Common myeloid progenitor, CD34-positive (primary cell): ENCODE data around the gene ATP2C2.

ENCODE experiments used
- CTCF ChIA-PET: fragments of 350-600 bp; sonication (Branson Sonifier 250); formaldehyde crosslinking; loops from one replicate; lab custom pipeline; 2021; ENCODE audit warnings: antibody characterized with exemption; lab: Charles Lee
- POLR2A ChIA-PET: fragments of 350-600 bp; sonication (Branson Sonifier 250); formaldehyde crosslinking; loops from one replicate; lab custom pipeline; 2021; ENCODE audit warnings: antibody characterized with exemption; lab: Charles Lee
- DNase-seq, 3 donors: peaks; one replicate each; pipeline versions ENCODE4 v3.0.0 to v3.0.0-alpha.2; 2013
- H3K27ac ChIP-seq, 2 experiments: 1 replicate in 1 of 2; 2 replicates in 1 of 2; pipeline ENCODE4 v1.7.0; 2013; ENCODE audit warnings: inconsistent platforms in 2 of 2, low read length in 2 of 2, mild to moderate bottlenecking in 2 of 2, low read depth in 1 of 2, moderate library complexity in 1 of 2; ENCODE audit not compliant: severe bottlenecking in 2 of 2, insufficient read depth in 1 of 2, poor library complexity in 1 of 2
- H3K27me3 ChIP-seq, 5 experiments: replicated peaks in 2 of 5; 1 replicate in 3 of 5; 2 replicates in 2 of 5; pipeline versions ENCODE4 v1.6.1 to v1.7.0; 2013; ENCODE audit warnings: low read length in 4 of 5, mild to moderate bottlenecking in 2 of 5, moderate library complexity in 2 of 5, inconsistent platforms in 1 of 5; ENCODE audit not compliant: insufficient read depth in 5 of 5, control insufficient read depth in 4 of 5
- H3K36me3 ChIP-seq, 4 experiments: 1 replicate in 2 of 4; 2 replicates in 2 of 4; pipeline versions ENCODE4 v1.6.1 to v1.7.0; 2013; ENCODE audit warnings: low read length in 3 of 4, control low read depth in 1 of 4, mild to moderate bottlenecking in 1 of 4; ENCODE audit not compliant: control insufficient read depth in 4 of 4, insufficient read depth in 4 of 4
- H3K4me1 ChIP-seq, 4 experiments: 1 replicate in 3 of 4; 2 replicates in 1 of 4; pipeline versions ENCODE4 v1.6.1 to v1.7.1; 2013; ENCODE audit warnings: low read length in 3 of 4, mild to moderate bottlenecking in 3 of 4, control low read depth in 1 of 4, inconsistent platforms in 1 of 4, moderate library complexity in 1 of 4; ENCODE audit not compliant: control insufficient read depth in 4 of 4, insufficient read depth in 4 of 4; ENCODE audit errors: control extremely low read depth in 1 of 4
- H3K4me3 ChIP-seq, 7 experiments: 1 replicate in 4 of 7; 2 replicates in 3 of 7; pipeline versions ENCODE4 v1.5.1 to v1.7.0; 2013; ENCODE audit warnings: mild to moderate bottlenecking in 7 of 7, low read length in 6 of 7, moderate library complexity in 6 of 7, inconsistent platforms in 2 of 7, low read depth in 2 of 7, control low read depth in 1 of 7; ENCODE audit not compliant: insufficient read depth in 4 of 7, control insufficient read depth in 1 of 7; ENCODE audit errors: extremely low read depth in 1 of 7
- H3K9me3 ChIP-seq, 5 experiments: 1 replicate in 4 of 5; 2 replicates in 1 of 5; pipeline versions ENCODE4 v1.6.1 to v1.7.1; 2013; ENCODE audit warnings: low read length in 4 of 5, mild to moderate bottlenecking in 2 of 5, inconsistent platforms in 1 of 5, low read depth in 1 of 5, moderate library complexity in 1 of 5; ENCODE audit not compliant: control insufficient read depth in 4 of 5, insufficient read depth in 2 of 5; ENCODE audit errors: control extremely low read depth in 1 of 5
- WGBS: methylation state at CpG from one replicate; pipeline ENCODE4 v1.1.5; 2013; ENCODE audit not compliant: insufficient coverage; 5-methylcytosine and 5-hydroxymethylcytosine counted together

Gene ATP2C2

DNA sequence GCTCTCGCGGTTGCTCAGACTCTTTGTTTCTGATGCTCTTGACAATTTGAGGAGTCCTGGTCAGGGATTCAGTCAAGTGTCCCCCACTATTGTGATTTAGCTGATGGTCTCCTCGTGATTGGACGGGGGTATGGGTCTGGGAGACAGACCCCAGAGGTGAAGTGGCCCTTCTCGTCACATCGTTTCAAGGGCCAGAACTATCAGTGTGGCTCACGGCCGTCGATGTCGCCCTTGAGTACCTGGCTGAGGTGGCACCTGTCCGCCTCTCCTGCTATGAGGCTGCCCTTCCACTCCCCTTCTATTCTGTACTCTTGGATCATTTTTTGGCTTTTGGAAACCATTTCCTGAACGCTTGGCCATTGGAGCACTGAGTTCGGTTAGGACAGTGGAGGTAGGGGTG lies 143.5 kb downstream of the ATP2C2 start:
- Histone ChIP-seq H3K36me3 (no peaks in the 10 kb centered on the region), H3K4me1 (peaks cover 0 to 15% (median 9%) of the 10 kb centered on the region in 4 experiments), H3K27ac (no peak overlapping the region), H3K4me3 (no peak overlapping the region), H3K9me3 (no peaks in the 10 kb centered on the region), H3K27me3 (no peaks in the 10 kb centered on the region)
- WGBS: 96% methylated on average over 9 of the region's 13 CpGs
- CTCF ChIA-PET: interaction anchor here (0.6 to 12.9 kb wide), 10 partner anchors 11 to 233 kb away, joined by 3 to 151 read pairs (median 4); partner anchors contain the start of gene COTL1
- POLR2A ChIA-PET: interaction anchor here (0.6 kb wide), 1 partner anchor 1497 kb away, joined by 3 read pairs; no protein-coding TSS in a partner anchor
- DNase-seq: no peak

GRCh38 chr16:84513123-84513522 lies 144.8 kb downstream of the ATP2C2 start:
- H3K27ac ChIP-seq: no peak overlapping the region
- H3K4me3 ChIP-seq: no peak overlapping the region
- ChIA-PET POLR2A (interaction anchor here (0.6 kb wide), 1 partner anchor 51 kb away, joined by 4 read pairs; no protein-coding TSS in a partner anchor), CTCF (interaction anchor here (0.6 to 12.9 kb wide), 9 partner anchors 8 to 291 kb away, joined by 3 to 151 read pairs (median 4); partner anchors contain the start of gene COTL1)
- DNase-seq: no peak
- peaks cover 0 to 15% (median 9%) of the 10 kb centered on the region in 4 experiments for H3K4me1 ChIP-seq
- 95% methylated on average over 10 of the region's 10 CpGs for WGBS
- no peaks in the 10 kb centered on the region for H3K27me3 ChIP-seq
- H3K36me3 ChIP-seq: no peaks in the 10 kb centered on the region
- H3K9me3 ChIP-seq: no peaks in the 10 kb centered on the region

- Histone ChIP-seq H3K4me1 (peaks cover 0 to 15% (median 9%) of the 10 kb centered on the region in 4 experiments), H3K9me3 (no peaks in the 10 kb centered on the region), H3K36me3 (no peaks in the 10 kb centered on the region), H3K27me3 (no peaks in the 10 kb centered on the region), H3K27ac (no peak overlapping the region), H3K4me3 (no peak overlapping the region)
- WGBS: 82% methylated on average over 10 of the region's 11 CpGs
- CTCF ChIA-PET: interaction anchor here (0.6 to 12.9 kb wide), 6 partner anchors 11 to 291 kb away, joined by 3 to 151 read pairs (median 4); partner anchors contain the start of gene COTL1
- DNase-seq: no peak
- POLR2A ChIA-PET: no interaction called here
Measured at GRCh38 chr16:84513666-84514065, 145.3 kb downstream of the ATP2C2 start.
